Activated CD4-positive, alpha-beta T cell treated with anti-CD3 and anti-CD28 coated beads, Interleukin-2, amount 50 U/mL, for 24 hours (primary cell): ENCODE data around the gene CNNM4.

ENCODE experiments used
- DNase-seq, 2 donors: peaks; one replicate each; pipeline ENCODE4 v3.0.0-alpha.2; 2020; ENCODE audit warnings: low read depth in 1 of 2, low spot score in 1 of 2

The CNNM4 gene

GRCh38 chr2:96831679-96832078 lies 71.0 kb downstream of the CNNM4 start:
- no peak for DNase-seq

GRCh38 chr2:96832408-96832753 lies 71.7 kb downstream of the CNNM4 start:
- DNase-seq, result no peak

- DNase-seq, result no peak
Observed at GRCh38 chr2:96832754-96833507, 72.2 kb downstream of the CNNM4 start.

GRCh38 chr2:96835830-96836229 lies 75.1 kb downstream of the CNNM4 start:
- DNase-seq, result no peak

GRCh38 chr2:96837575-96837974 lies 76.9 kb downstream of the CNNM4 start:
- DNase-seq, result no peak

- no peak for DNase-seq
Observed at GRCh38 chr2:96838345-96839292, 77.9 kb downstream of the CNNM4 start.

- DNase-seq, result peak in 1 of 2 donors; percentile 58
Observed at GRCh38 chr2:96839293-96839874, 78.7 kb downstream of the CNNM4 start.

GRCh38 chr2:96839875-96840850 lies 79.5 kb downstream of the CNNM4 start:
- no peak for DNase-seq

- DNase-seq, result no peak
Observed at GRCh38 chr2:96841701-96842495, 81.2 kb downstream of the CNNM4 start.

- DNase-seq, result no peak
Observed at GRCh38 chr2:96842600-96842999, 81.9 kb downstream of the CNNM4 start.

- no peak for DNase-seq
Observed at GRCh38 chr2:96843538-96844268, 83.0 kb downstream of the CNNM4 start, which contains the start of gene ANKRD23. ANKRD23 (minus strand) TSS chr2:96844021; CDS start chr2:96843992, 29 bp downstream.

- no peak for DNase-seq
Observed at GRCh38 chr2:96844405-96844808, 83.7 kb downstream of the CNNM4 start.

- DNase-seq, result no peak
Observed at GRCh38 chr2:96846825-96847224, 86.1 kb downstream of the CNNM4 start.

GRCh38 chr2:96847586-96847985 lies 86.9 kb downstream of the CNNM4 start:
- DNase-seq, result no peak

GRCh38 chr2:96848264-96848663 lies 87.6 kb downstream of the CNNM4 start:
- no peak for DNase-seq

GRCh38 chr2:96852667-96853066 lies 92.0 kb downstream of the CNNM4 start:
- DNase-seq, result no peak

GRCh38 chr2:96853321-96853720 lies 92.6 kb downstream of the CNNM4 start:
- DNase-seq, result no peak

- DNase-seq, result no peak
Observed at GRCh38 chr2:96856776-96857666, 96.3 kb downstream of the CNNM4 start.
